Activated CD4-positive, alpha-beta T cell treated with anti-CD3 and anti-CD28 coated beads for 36 hours (primary cell): ENCODE measurements around the gene TRIM67. TPM values are rescaled to one million over a fixed set of nuclear protein-coding genes. Genes with fewer than 3 reads are reported as not detected.

ENCODE experiments used
- ATAC-seq: fragments of 200-7000 bp; cut with Tn5 transposase; one replicate; pipeline ENCODE4 v1.10.0; 2021; ENCODE audit warnings: mild to moderate bottlenecking, moderate library complexity
- CTCF ChIA-PET: fragments of 350-600 bp; sonication (Branson Sonifier 250); formaldehyde crosslinking; loops from one replicate; lab custom pipeline; 2021; ENCODE audit warnings: antibody characterized with exemption; lab: Charles Lee
- POLR2A ChIA-PET: fragments of 350-600 bp; sonication (Branson Sonifier 250); formaldehyde crosslinking; loops from one replicate; lab custom pipeline; 2021; ENCODE audit warnings: antibody characterized with exemption, inconsistent platforms; lab: Charles Lee
- DNase-seq: peaks from one replicate; pipeline ENCODE4 v3.0.0-alpha.2; 2020
- H3K27ac Mint-ChIP-seq: one replicate; pipeline ENCODE4 v1.8.0; 2021; ENCODE audit warnings: mixed read lengths
- H3K27me3 Mint-ChIP-seq: one replicate; pipeline ENCODE4 v1.8.0; 2021; ENCODE audit warnings: mixed read lengths
- H3K36me3 Mint-ChIP-seq: one replicate; pipeline ENCODE4 v1.8.0; 2021; ENCODE audit warnings: low read depth, mixed read lengths
- H3K4me1 Mint-ChIP-seq: one replicate; pipeline ENCODE4 v1.8.0; 2021; ENCODE audit warnings: mixed read lengths
- H3K4me3 Mint-ChIP-seq: one replicate; pipeline ENCODE4 v1.8.0; 2021; ENCODE audit warnings: mild to moderate bottlenecking, moderate library complexity, mixed read lengths
- H3K9me3 Mint-ChIP-seq: one replicate; pipeline ENCODE4 v1.8.0; 2021; ENCODE audit warnings: low read depth, mixed read lengths
- intact Hi-C, 2 experiments: fragments of 100-400 bp; cut with DNase I in 1 of 2; cut with micrococcal nuclease in 1 of 2; formaldehyde crosslinking; loops; one replicate each; pipeline versions ENCODE4 v1.14.2 to v1.15.1; 2022 to 2024; cut with DNase I, micrococcal nuclease
- total RNA-seq, 2 experiments: library from RNA; stranded (reverse); gene quantifications; one replicate each; pipeline ENCODE4 v1.2.3, GENCODE V29; 2021

Gene TRIM67
- total RNA-seq, 2 experiments from 2014 or later: not detected

- Mint-ChIP-seq H3K9me3 (no peaks in the 10 kb centered on the region), H3K27ac (no peak overlapping the region), H3K27me3 (peaks cover 33% of the 10 kb centered on the region), H3K36me3 (no peaks in the 10 kb centered on the region), H3K4me1 (no peaks in the 10 kb centered on the region), H3K4me3 (no peak overlapping the region)
- ATAC-seq (no peak), DNase-seq (no peak)
- intact Hi-C loops: no loop called here
- CTCF ChIA-PET: interaction anchor here (0.5 kb wide), 1 partner anchor 271 kb away, joined by 3 read pairs; no protein-coding TSS in a partner anchor
- POLR2A ChIA-PET: no interaction called here
Measured at GRCh38 chr1:231171623-231172197, 9.9 kb downstream of the TRIM67 start.

- DNase-seq: no peak
- Mint-ChIP-seq H3K9me3 (no peaks in the 10 kb centered on the region), H3K27ac (no peak overlapping the region), H3K4me3 (no peak overlapping the region), H3K36me3 (no peaks in the 10 kb centered on the region), H3K27me3 (peaks cover 36% of the 10 kb centered on the region), H3K4me1 (no peaks in the 10 kb centered on the region)
- intact Hi-C loops: no loop called here
- POLR2A ChIA-PET: no interaction called here
- no peak for ATAC-seq
- CTCF ChIA-PET: interaction anchor here (0.5 to 1.1 kb wide), 3 partner anchors 42 to 271 kb away, joined by 3 to 4 read pairs (median 3); no protein-coding TSS in a partner anchor
Measured at GRCh38 chr1:231172411-231172810, 10.6 kb downstream of the TRIM67 start.

- H3K4me1 Mint-ChIP-seq: no peaks in the 10 kb centered on the region
Measured at GRCh38 chr1:231176421-231176820, 14.6 kb downstream of the TRIM67 start.

GRCh38 chr1:231177226-231177625 is 15.4 kb downstream of the TRIM67 start:
- Mint-ChIP-seq H3K36me3 (no peaks in the 10 kb centered on the region), H3K4me1 (no peaks in the 10 kb centered on the region), H3K4me3 (no peak overlapping the region), H3K27me3 (peaks cover 50% of the 10 kb centered on the region), H3K9me3 (no peaks in the 10 kb centered on the region), H3K27ac (no peak overlapping the region)
- ATAC-seq (no peak), DNase-seq (no peak)
- ChIA-PET CTCF (interaction anchor here (1.3 kb wide), 1 partner anchor 16 kb away, joined by 3 read pairs; no protein-coding TSS in a partner anchor), POLR2A (no interaction called here)
- intact Hi-C loops: no loop called here

More at GRCh38 chr1:231176421-231176820, 14.6 kb downstream of the TRIM67 start:
- Mint-ChIP-seq H3K27me3 (peaks cover 52% of the 10 kb centered on the region), H3K9me3 (no peaks in the 10 kb centered on the region), H3K27ac (no peak overlapping the region), H3K4me3 (no peak overlapping the region), H3K36me3 (no peaks in the 10 kb centered on the region)
- DNase-seq: no peak
- ChIA-PET POLR2A (no interaction called here), CTCF (interaction anchor here (0.6 kb wide), 1 partner anchor 100 kb away, joined by 3 read pairs; no protein-coding TSS in a partner anchor)
- no peak for ATAC-seq
- intact Hi-C loops: no loop called here

GRCh38 chr1:231177936-231178335 is 16.1 kb downstream of the TRIM67 start:
- Mint-ChIP-seq H3K36me3 (no peaks in the 10 kb centered on the region), H3K4me1 (no peaks in the 10 kb centered on the region), H3K27me3 (peaks cover 49% of the 10 kb centered on the region), H3K9me3 (no peaks in the 10 kb centered on the region), H3K4me3 (no peak overlapping the region), H3K27ac (no peak overlapping the region)
- ChIA-PET POLR2A (no interaction called here), CTCF (interaction anchor here (0.5 to 1.3 kb wide), 2 partner anchors 16 to 411 kb away, joined by 3 read pairs; no protein-coding TSS in a partner anchor)
- intact Hi-C loops: no loop called here
- ATAC-seq: no peak
- no peak for DNase-seq

- ATAC-seq: no peak
- Mint-ChIP-seq H3K4me1 (no peaks in the 10 kb centered on the region), H3K9me3 (no peaks in the 10 kb centered on the region), H3K27ac (no peak overlapping the region), H3K27me3 (peaks cover 46% of the 10 kb centered on the region), H3K4me3 (no peak overlapping the region), H3K36me3 (no peaks in the 10 kb centered on the region)
- no peak for DNase-seq
- POLR2A ChIA-PET: no interaction called here
- intact Hi-C loops: no loop called here
- CTCF ChIA-PET: interaction anchor here (0.5 to 0.6 kb wide), 2 partner anchors 434 to 586 kb away, joined by 3 to 4 read pairs; no protein-coding TSS in a partner anchor
Measured at GRCh38 chr1:231178970-231179369, 17.1 kb downstream of the TRIM67 start.

GRCh38 chr1:231180034-231180433 is 18.2 kb downstream of the TRIM67 start:
- no peak for ATAC-seq
- CTCF ChIA-PET: interaction anchor here (0.6 kb wide), 1 partner anchor 19 kb away, joined by 3 read pairs; no protein-coding TSS in a partner anchor
- no peak for DNase-seq
- no peaks in the 10 kb centered on the region for H3K9me3 Mint-ChIP-seq
- no peaks in the 10 kb centered on the region for H3K4me1 Mint-ChIP-seq
- intact Hi-C loops: no loop called here
- POLR2A ChIA-PET: no interaction called here
- H3K36me3 Mint-ChIP-seq: no peaks in the 10 kb centered on the region
- peaks cover 41% of the 10 kb centered on the region for H3K27me3 Mint-ChIP-seq
- H3K4me3 Mint-ChIP-seq: no peak overlapping the region
- no peak overlapping the region for H3K27ac Mint-ChIP-seq

- Mint-ChIP-seq H3K9me3 (no peaks in the 10 kb centered on the region), H3K4me3 (no peak overlapping the region), H3K27ac (no peak overlapping the region), H3K36me3 (no peaks in the 10 kb centered on the region), H3K4me1 (no peaks in the 10 kb centered on the region), H3K27me3 (peaks cover 35% of the 10 kb centered on the region)
- ATAC-seq (no peak), DNase-seq (no peak)
- CTCF ChIA-PET: no interaction called here
- POLR2A ChIA-PET: interaction anchor here (0.7 kb wide), 1 partner anchor 89 kb away, joined by 3 read pairs; no protein-coding TSS in a partner anchor
- intact Hi-C loops: no loop called here
Measured at GRCh38 chr1:231181271-231181670, 19.4 kb downstream of the TRIM67 start.

GRCh38 chr1:231182317-231182716 is 20.5 kb downstream of the TRIM67 start:
- H3K36me3 Mint-ChIP-seq: no peaks in the 10 kb centered on the region
- no peak for DNase-seq
- H3K4me1 Mint-ChIP-seq: no peaks in the 10 kb centered on the region
- intact Hi-C loops: no loop called here
- H3K27ac Mint-ChIP-seq: no peak overlapping the region
- POLR2A ChIA-PET: interaction anchor here (0.7 kb wide), 1 partner anchor 90 kb away, joined by 3 read pairs; no protein-coding TSS in a partner anchor
- no peak for ATAC-seq
- CTCF ChIA-PET: interaction anchor here (0.9 kb wide), 1 partner anchor 28 kb away, joined by 5 read pairs; no protein-coding TSS in a partner anchor
- no peak overlapping the region for H3K4me3 Mint-ChIP-seq
- H3K9me3 Mint-ChIP-seq: no peaks in the 10 kb centered on the region
- H3K27me3 Mint-ChIP-seq: peaks cover 31% of the 10 kb centered on the region

- Mint-ChIP-seq H3K36me3 (no peaks in the 10 kb centered on the region), H3K27ac (no peak overlapping the region), H3K4me3 (no peak overlapping the region), H3K27me3 (peaks cover 27% of the 10 kb centered on the region), H3K9me3 (no peaks in the 10 kb centered on the region), H3K4me1 (no peaks in the 10 kb centered on the region)
- intact Hi-C loops: no loop called here
- ChIA-PET CTCF (no interaction called here), POLR2A (no interaction called here)
- no peak for DNase-seq
- ATAC-seq: no peak
Measured at GRCh38 chr1:231183639-231184590, 22.1 kb downstream of the TRIM67 start.

- POLR2A ChIA-PET: no interaction called here
- intact Hi-C loops: no loop called here
- no peak for DNase-seq
- Mint-ChIP-seq H3K27me3 (peaks cover 23% of the 10 kb centered on the region), H3K4me3 (no peak overlapping the region), H3K4me1 (no peaks in the 10 kb centered on the region), H3K9me3 (no peaks in the 10 kb centered on the region), H3K27ac (no peak overlapping the region), H3K36me3 (no peaks in the 10 kb centered on the region)
- CTCF ChIA-PET: no interaction called here
- ATAC-seq: no peak
Measured at GRCh38 chr1:231184891-231185290, 23.0 kb downstream of the TRIM67 start.
